ENCODE results near the gene AGBL3. TPM values are rescaled to one million over a fixed set of nuclear protein-coding genes. Genes with fewer than 3 reads are reported as not detected.

AGBL3 gene
- total and polyA plus RNA-seq, 9 of the 15 experiments (the other 6 are each of a cell fraction or from before 2014, with no cell fraction given): 0.54 to 2.9 (median 1.7) TPM

DNA sequence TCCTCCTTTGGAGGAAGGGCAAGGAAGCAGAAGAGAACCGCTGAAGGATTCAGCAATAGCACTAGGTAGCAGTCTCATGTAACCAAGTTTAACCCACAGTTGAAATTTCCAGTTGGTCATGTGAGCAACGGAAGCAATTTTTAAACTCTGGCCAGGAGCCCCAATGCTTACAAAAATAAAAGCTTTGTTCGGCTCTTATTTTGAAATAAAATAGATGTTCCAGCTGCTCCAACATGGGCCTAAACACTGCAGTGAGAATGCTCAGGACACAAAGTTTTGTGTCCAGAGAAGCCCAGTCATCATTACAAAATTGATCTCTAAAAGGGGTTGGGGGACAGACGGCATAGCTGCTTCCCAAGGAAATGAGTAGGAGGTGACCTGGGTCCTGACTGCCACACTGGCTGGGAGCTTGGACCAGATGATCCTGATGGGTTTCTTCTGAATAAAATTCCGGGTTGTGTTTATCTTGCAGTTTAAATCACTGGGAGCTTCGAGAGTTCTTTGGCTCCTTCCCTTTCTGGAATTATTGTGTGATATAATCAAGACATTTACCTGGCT lies 161.1 kb downstream of the AGBL3 start (continued):
- TF ChIP-seq, protein P1, sequence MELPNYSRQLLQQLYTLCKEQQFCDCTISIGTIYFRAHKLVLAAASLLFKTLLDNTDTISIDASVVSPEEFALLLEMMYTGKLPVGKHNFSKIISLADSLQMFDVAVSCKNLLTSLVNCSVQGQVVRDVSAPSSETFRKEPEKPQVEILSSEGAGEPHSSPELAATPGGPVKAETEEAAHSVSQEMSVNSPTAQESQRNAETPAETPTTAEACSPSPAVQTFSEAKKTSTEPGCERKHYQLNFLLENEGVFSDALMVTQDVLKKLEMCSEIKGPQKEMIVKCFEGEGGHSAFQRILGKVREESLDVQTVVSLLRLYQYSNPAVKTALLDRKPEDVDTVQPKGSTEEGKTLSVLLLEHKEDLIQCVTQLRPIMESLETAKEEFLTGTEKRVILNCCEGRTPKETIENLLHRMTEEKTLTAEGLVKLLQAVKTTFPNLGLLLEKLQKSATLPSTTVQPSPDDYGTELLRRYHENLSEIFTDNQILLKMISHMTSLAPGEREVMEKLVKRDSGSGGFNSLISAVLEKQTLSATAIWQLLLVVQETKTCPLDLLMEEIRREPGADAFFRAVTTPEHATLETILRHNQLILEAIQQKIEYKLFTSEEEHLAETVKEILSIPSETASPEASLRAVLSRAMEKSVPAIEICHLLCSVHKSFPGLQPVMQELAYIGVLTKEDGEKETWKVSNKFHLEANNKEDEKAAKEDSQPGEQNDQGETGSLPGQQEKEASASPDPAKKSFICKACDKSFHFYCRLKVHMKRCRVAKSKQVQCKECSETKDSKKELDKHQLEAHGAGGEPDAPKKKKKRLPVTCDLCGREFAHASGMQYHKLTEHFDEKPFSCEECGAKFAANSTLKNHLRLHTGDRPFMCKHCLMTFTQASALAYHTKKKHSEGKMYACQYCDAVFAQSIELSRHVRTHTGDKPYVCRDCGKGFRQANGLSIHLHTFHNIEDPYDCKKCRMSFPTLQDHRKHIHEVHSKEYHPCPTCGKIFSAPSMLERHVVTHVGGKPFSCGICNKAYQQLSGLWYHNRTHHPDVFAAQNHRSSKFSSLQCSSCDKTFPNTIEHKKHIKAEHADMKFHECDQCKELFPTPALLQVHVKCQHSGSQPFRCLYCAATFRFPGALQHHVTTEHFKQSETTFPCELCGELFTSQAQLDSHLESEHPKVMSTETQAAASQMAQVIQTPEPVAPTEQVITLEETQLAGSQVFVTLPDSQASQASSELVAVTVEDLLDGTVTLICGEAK (IDR thresholded peaks at IDR 0.05): no peak
- TF ChIP-seq, protein P1 (CRISPR knock-in tag; IDR thresholded peaks at IDR 0.05): no peak
- TF ChIP-seq HDAC3 (IDR thresholded peaks at IDR 0.05; ENCODE audit: borderline replicate concordance, partially characterized antibody): peak; percentile 13
- 0 out of 2 replicates have a peak, but pooled peaks have one; percentile 44 for TF ChIP-seq GABPA (tag; conservative IDR thresholded peaks at IDR 0.05; ENCODE audit: low read depth)
- TF ChIP-seq RFX1 (IDR thresholded peaks at IDR 0.05): no peak
- no peak for TF ChIP-seq SMARCA5 (IDR thresholded peaks at IDR 0.05)
- TF ChIP-seq POLR3G (IDR thresholded peaks at IDR 0.05; ENCODE audit: extremely low read depth, insufficient read length, insufficient replicate concordance): no peak
- no peak for TF ChIP-seq ZNF232 (CRISPR knock-in tag; IDR thresholded peaks at IDR 0.05)
- TF ChIP-seq ZNF766 (CRISPR knock-in tag; conservative IDR thresholded peaks at IDR 0.05): peak; percentile 86
- TF ChIP-seq TAF7 (tag; IDR thresholded peaks at IDR 0.05): peak; percentile 51; the same call in 1 of the 2 replicates
- TF ChIP-seq, protein P2, sequence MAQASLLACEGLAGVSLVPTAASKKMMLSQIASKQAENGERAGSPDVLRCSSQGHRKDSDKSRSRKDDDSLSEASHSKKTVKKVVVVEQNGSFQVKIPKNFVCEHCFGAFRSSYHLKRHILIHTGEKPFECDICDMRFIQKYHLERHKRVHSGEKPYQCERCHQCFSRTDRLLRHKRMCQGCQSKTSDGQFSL (CRISPR knock-in tag; IDR thresholded peaks at IDR 0.05): no peak
- TF ChIP-seq, protein P2 (tag; IDR thresholded peaks at IDR 0.05): 0 out of 4 replicates have a peak, but pooled peaks of 1 of the 2 experiments have one; percentile 35
- TF ChIP-seq ELF4 (CRISPR knock-in tag; IDR thresholded peaks at IDR 0.05): no peak; the same call in 1 of the 2 replicates
- TF ChIP-seq HOXB6 (CRISPR knock-in tag; IDR thresholded peaks at IDR 0.05; ENCODE audit: borderline replicate concordance): no peak
- TF ChIP-seq, protein P3, sequence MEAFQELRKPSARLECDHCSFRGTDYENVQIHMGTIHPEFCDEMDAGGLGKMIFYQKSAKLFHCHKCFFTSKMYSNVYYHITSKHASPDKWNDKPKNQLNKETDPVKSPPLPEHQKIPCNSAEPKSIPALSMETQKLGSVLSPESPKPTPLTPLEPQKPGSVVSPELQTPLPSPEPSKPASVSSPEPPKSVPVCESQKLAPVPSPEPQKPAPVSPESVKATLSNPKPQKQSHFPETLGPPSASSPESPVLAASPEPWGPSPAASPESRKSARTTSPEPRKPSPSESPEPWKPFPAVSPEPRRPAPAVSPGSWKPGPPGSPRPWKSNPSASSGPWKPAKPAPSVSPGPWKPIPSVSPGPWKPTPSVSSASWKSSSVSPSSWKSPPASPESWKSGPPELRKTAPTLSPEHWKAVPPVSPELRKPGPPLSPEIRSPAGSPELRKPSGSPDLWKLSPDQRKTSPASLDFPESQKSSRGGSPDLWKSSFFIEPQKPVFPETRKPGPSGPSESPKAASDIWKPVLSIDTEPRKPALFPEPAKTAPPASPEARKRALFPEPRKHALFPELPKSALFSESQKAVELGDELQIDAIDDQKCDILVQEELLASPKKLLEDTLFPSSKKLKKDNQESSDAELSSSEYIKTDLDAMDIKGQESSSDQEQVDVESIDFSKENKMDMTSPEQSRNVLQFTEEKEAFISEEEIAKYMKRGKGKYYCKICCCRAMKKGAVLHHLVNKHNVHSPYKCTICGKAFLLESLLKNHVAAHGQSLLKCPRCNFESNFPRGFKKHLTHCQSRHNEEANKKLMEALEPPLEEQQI (IDR thresholded peaks at IDR 0.05): no peak; the same call in 1 of the 2 replicates
